Islet of Langerhans (tissue), 1 donor: ENCODE data around the gene MIGA2.
"Not testable (repeated sequence)": the region's sequence is repeated elsewhere in the genome, so short reads cannot be mapped to it uniquely, and the experiment has no call there.

ENCODE experiments used
- FAIRE-seq: peaks from one replicate; lab custom pipeline; 2011; peaks lifted over from hg19 to GRCh38; lab: Jason Lieb, UNC

The MIGA2 gene

GRCh38 chr9:129102791-129103594 is 66.6 kb downstream of the MIGA2 start:
- no peak for FAIRE-seq

DNA sequence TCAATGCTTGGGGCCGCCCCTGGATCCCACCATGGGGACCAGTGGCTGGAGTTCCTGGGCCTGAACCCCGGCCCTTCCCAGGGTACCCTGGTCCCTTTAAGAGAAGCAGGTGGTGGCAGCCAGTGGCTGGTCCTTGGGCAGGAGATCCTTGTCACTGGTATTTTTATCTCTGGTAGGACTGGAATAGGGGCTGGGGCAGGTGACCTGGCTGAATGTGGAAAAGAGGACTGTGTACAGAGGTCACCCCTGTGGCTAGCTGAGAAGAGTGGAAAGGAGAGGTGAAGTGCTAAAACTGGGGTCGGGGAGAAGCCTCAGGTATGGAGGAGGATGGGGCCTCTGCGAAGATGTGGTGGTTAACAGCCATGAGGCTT is 67.2 kb downstream of the MIGA2 start:
- no peak for FAIRE-seq

DNA sequence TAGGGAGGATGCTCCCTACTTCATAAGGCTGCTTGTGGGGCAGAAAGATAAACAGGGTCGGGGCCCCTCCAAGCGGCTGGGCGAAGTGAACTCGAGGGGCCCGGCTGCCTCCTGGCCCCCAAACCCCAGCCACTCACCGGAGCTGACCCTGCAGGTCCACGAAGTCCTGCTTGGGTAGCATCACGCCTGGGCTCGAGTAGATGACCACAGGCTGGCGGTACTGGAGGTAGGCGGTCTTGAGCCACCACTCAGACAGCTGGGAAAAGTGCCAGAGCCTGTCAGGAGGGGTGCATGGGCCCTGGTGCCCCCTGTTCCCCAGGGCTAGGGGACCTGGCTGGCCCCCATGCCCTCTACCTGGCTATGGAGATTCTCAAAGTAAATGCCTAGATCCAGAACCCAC is 67.6 kb downstream of the MIGA2 start:
- no peak for FAIRE-seq

DNA sequence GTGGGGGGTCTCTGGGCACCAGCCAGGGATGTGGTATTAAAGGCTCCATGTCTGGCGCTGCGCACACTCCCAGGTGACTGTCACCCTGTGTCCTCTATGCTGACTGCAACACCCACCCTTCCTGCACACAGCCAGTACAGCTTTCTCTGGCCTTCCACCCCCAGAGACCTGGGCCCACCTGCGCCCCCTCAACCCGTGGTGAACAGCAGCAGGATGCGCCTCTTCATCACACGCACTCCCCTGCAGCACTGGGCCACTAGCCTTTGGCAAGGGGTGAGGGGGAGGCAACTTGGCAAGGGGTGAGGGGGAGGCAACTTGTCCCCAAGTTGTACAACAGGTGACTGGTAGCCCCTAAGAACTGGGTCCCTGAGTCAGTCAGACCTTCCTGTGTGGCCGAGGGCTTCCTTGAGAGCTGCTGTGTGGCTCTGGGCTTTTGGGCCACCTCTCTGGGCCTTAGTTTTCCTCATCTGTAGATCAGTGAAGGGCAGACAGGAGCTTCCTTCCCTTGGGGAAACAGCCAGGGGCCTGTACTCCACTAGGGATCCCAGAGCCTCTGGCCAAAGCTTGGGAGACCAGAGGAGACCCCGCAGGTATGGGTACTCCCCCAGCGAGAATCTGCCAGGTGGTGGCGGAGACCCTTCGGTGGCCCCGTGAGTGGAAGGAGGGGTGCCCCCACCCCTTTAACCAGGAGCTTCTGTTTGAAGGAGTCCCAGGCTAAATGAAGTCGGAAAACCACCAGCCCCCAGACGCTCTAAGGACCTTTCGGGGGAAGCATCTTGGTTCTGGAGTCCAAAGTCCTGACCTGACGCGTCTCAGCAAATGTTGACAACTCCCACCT is 69.7 kb downstream of the MIGA2 start:
- no peak for FAIRE-seq

GRCh38 chr9:129107651-129108050 is 71.2 kb downstream of the MIGA2 start:
- no peak for FAIRE-seq

DNA sequence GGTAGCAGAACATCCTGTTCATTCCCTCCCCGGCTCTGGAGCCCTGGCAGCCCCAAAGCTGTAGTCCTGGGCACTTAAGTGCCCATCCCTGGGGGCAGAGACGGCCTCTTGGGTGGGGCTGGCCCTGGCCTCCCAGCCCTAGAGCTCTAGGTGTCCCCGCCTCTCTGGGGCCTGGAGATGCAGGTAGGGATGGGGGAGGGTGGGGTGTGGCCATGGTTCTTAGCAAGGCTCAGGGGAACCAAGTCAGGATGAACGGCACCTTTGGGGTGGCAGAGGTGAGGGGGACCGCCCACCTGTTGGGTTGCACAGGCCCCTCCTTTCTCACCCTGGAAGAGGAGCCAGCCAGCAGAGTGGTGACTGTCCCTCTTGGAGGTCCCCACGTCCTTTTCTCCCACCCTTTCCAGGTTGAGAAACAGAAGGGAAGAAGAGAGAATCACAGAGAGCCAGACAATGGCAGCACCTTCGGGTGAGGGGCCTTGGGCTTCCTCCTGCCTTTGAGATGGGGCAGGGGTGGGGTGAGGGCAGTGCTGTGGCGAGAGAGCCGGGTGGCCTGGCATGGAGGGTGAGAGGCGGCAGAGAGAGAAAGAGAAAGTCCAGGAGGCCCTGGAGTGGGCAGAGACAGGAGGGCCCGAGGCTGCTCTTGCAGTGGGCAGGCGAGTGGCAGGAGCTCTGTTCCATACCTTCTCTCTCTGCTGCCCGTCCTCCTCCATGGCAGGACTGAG is 71.8 kb downstream of the MIGA2 start:
- no peak for FAIRE-seq

GRCh38 chr9:129108805-129109536 is 72.5 kb downstream of the MIGA2 start:
- no peak for FAIRE-seq

GRCh38 chr9:129109537-129109903 is 73.1 kb downstream of the MIGA2 start:
- FAIRE-seq: no peak

GRCh38 chr9:129109952-129110739 is 73.7 kb downstream of the MIGA2 start:
- FAIRE-seq: no peak

DNA sequence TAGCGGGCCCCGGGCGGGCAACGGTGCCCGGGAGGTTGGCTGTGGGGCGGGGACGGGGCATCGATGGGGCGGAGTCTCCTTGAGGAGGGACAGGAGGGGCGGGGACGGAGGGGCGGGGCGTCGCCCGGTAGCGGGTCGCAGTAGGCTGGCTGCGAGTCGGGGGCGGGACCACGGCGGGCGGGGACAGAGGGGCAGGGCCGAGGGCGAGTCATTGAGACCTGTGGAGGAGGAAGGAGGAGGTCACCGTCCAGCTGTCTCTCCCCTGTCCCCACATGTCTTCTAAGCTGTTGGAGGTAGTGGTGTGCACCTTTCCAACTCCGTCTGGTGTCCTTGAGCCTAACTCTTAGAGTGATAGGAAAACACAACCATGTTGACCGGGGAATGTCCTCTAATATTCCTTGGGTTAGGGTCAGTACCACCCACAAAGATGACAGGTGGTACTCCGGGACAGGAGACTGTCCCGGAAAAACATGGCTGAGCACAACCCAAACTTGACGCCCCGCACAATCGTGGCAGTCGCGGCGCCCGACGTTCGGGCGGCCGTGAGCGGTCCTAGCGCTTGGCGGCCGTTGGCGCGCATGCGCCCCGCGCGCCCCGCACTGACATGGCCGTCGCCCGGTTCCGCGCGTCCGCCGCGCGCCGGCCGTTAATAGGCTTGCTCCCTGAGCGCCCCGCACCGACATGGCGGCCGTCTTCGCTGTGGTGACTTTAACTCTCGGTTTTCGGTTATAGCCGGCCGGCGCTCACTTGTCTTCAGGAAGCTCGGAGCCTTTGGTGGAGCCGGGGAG is 74.5 kb downstream of the MIGA2 start, which contains the start of the genes CRAT and PTPA:
TSS of gene CRAT (minus strand) at position 54 of the 788 bp plus-strand sequence. CDS start 284 bp downstream, outside the sequence.
TSS of gene PTPA (plus strand) at position 676 of the 788 bp plus-strand sequence. CDS start 186 bp downstream, outside the sequence.
- FAIRE-seq: no peak

- FAIRE-seq: no peak
Measured at GRCh38 chr9:129111528-129112151, 75.2 kb downstream of the MIGA2 start.

DNA sequence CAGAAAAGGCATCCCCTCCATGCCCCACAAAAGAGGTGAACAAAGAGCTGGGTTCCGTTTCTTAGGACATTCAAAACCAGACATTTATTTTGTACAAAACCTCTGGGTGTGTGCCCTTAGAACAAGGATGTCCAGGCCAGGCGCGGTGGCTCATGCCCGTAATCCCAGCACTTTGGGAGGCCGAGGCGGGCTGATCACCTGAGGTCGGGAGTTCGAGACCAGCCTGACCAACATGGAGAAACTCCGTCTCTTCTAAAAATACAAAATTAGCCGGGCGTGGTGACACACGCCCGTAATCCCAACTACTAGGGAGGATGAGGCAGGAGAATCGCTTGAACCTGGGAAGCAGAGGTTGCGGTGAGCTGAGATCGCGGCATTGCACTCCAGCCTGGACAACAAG is 76.1 kb downstream of the MIGA2 start:
- FAIRE-seq: not testable (repeated sequence)

GRCh38 chr9:129113645-129114304 is 77.3 kb downstream of the MIGA2 start:
- no peak for FAIRE-seq

DNA sequence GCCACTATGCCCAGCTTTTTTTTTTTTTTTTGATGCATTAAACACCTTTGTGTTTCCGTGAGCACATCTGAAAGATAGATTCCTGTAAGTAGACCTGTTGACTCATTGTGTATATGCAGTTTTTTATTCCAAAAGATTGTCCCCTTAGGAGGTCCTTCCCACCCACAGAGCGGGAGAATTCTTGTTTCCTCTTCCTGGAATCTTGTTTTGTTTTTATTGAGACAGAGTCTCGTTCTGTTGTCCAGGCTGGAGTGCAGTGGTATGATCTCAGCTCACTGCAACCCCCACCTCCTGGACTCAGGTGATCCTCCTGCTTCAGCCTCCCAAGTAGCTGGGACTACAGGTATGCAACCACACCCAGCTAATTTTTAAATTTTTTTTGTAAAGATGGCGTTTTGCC is 82.4 kb downstream of the MIGA2 start:
- FAIRE-seq: no peak

DNA sequence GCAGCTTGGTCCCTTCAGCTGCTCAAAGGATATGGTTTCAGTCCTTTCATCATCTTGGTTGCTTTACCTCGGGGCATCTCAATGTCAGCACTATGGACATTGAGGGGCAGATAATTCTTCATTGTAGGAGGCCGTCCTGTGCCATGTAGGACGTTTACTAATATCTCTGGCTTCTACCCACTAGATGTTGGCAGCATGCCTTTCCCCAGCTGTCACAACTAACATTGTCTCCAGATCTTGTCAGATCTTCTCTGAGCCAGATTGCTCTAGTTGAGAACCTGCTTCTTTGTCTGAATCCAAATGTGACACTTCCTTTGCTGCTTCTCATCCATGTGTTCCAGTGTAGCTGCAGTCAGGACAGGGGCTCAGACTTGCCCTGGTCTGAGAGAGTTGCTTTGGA is 85.1 kb downstream of the MIGA2 start:
- no peak for FAIRE-seq
